IMR-90 (cell line): ENCODE measurements around the gene DENND1B. TPM values are rescaled to one million over a fixed set of nuclear protein-coding genes. Genes with fewer than 3 reads are reported as not detected.

Experiments
- ATAC-seq: fragments of 200-7000 bp; cut with Tn5 transposase; 2 replicates; pipeline ENCODE4 v1.9.1; 2020; ENCODE audit warnings: low read depth, mild to moderate bottlenecking, moderate library complexity
- BruUV-seq: library from RNA; stranded (reverse); fragments of 400-500 nt; replicated peaks from 2 replicates; lab custom pipeline; 2021; lab: Mats Ljungman, UMichigan
- CTCF ChIA-PET: fragments of 300-600 bp; formaldehyde crosslinking; extraction: SDS; loops from one replicate; lab custom pipeline; 2021; ENCODE audit warnings: antibody characterized with exemption; lab: Yijun Ruan, JAX
- POLR2A ChIA-PET: fragments of 300-600 bp; sonication (Branson Sonifier 250); formaldehyde crosslinking; loops from one replicate; lab custom pipeline; 2022; ENCODE audit warnings: antibody characterized with exemption; ENCODE audit not compliant: unreplicated experiment; lab: Charles Lee
- DNase-seq: peaks from one replicate; pipeline ENCODE4 v3.0.0; 2013
- H2AFZ ChIP-seq: replicated peaks from 2 replicates; pipeline ENCODE3; 2013; ENCODE audit warnings: low read length, mild to moderate bottlenecking; ENCODE audit not compliant: poor library complexity
- H2AK5ac ChIP-seq: 2 replicates; pipeline ENCODE4 v1.6.1; 2013; ENCODE audit warnings: low read depth, low read length, inconsistent platforms
- H2AK9ac ChIP-seq: replicated peaks from 2 replicates; pipeline ENCODE3; 2013; ENCODE audit warnings: mild to moderate bottlenecking, low read depth, low read length, moderate library complexity; ENCODE audit not compliant: poor library complexity
- H2BK120ac ChIP-seq: 2 replicates; pipeline ENCODE4 v1.6.1; 2013; ENCODE audit warnings: low read depth, low read length, inconsistent platforms
- H2BK15ac ChIP-seq: 3 replicates; pipeline ENCODE4 v1.6.1; 2013; ENCODE audit warnings: low read depth, low read length, inconsistent platforms
- H2BK20ac ChIP-seq: 2 replicates; pipeline ENCODE4 v1.6.1; 2013; ENCODE audit warnings: low read depth, mild to moderate bottlenecking, inconsistent platforms, low read length, moderate library complexity
- H2BK5ac ChIP-seq: 2 replicates; pipeline ENCODE4 v1.6.1; 2013; ENCODE audit warnings: mild to moderate bottlenecking, low read depth, low read length, inconsistent platforms; ENCODE audit not compliant: poor library complexity, severe bottlenecking
- H3K14ac ChIP-seq: replicated peaks from 2 replicates; pipeline ENCODE4 v1.6.1; 2013; ENCODE audit warnings: low read depth, low read length, inconsistent platforms
- H3K18ac ChIP-seq: 2 replicates; pipeline ENCODE4 v1.6.1; 2013; ENCODE audit warnings: low read depth, low read length, control low read depth
- H3K23ac ChIP-seq: 2 replicates; pipeline ENCODE4 v1.6.1; 2013; ENCODE audit warnings: low read depth, low read length, inconsistent platforms
- H3K27ac ChIP-seq: 2 replicates; pipeline ENCODE4 v1.5.1; 2013; ENCODE audit warnings: mild to moderate bottlenecking, control low read depth, low read length; ENCODE audit not compliant: insufficient read depth
- H3K27me3 ChIP-seq: 2 replicates; pipeline ENCODE4 v1.6.1; 2013; ENCODE audit warnings: low read length; ENCODE audit not compliant: control insufficient read depth, insufficient read depth
- H3K36me3 ChIP-seq: 2 replicates; pipeline ENCODE4 v1.6.1; 2013; ENCODE audit warnings: low read length, mixed read lengths; ENCODE audit not compliant: control insufficient read depth, insufficient read depth
- H3K4ac ChIP-seq: 2 replicates; pipeline ENCODE4 v1.6.1; 2013; ENCODE audit warnings: low read depth, low read length, inconsistent platforms
- H3K4me1 ChIP-seq: 2 replicates; pipeline ENCODE4 v1.6.1; 2013; ENCODE audit warnings: low read length, mixed read lengths; ENCODE audit not compliant: control insufficient read depth, insufficient read depth
- H3K4me2 ChIP-seq: 2 replicates; pipeline ENCODE4 v1.6.1; 2013; ENCODE audit warnings: low read depth, mild to moderate bottlenecking, control low read depth, low read length, moderate library complexity
- H3K4me3 ChIP-seq: 2 replicates; pipeline ENCODE4 v1.5.1; 2013; ENCODE audit warnings: low read depth, mild to moderate bottlenecking, control low read depth, low read length, moderate library complexity; ENCODE audit not compliant: insufficient read depth
- H3K56ac ChIP-seq: 2 replicates; pipeline ENCODE4 v1.6.1; 2013; ENCODE audit warnings: low read length, inconsistent platforms; ENCODE audit not compliant: insufficient read depth; ENCODE audit errors: extremely low read depth
- H3K79me1 ChIP-seq, 2 experiments: 2 replicates each; pipeline ENCODE4 v1.6.1; 2013; ENCODE audit warnings: low read length in 2 of 2, inconsistent platforms in 1 of 2, low read depth in 1 of 2
- H3K9ac ChIP-seq: 2 replicates; pipeline ENCODE4 v1.6.1; 2013; ENCODE audit warnings: low read depth, low read length, control low read depth
- H3K9me1 ChIP-seq: 2 replicates; pipeline ENCODE4 v1.6.1; 2013; ENCODE audit warnings: low read length, inconsistent platforms; ENCODE audit not compliant: insufficient read depth
- H3K9me3 ChIP-seq: 2 replicates; pipeline ENCODE4 v1.6.1; 2013; ENCODE audit warnings: low read length; ENCODE audit not compliant: control insufficient read depth, insufficient read depth
- H4K20me1 ChIP-seq: 2 replicates; pipeline ENCODE4 v1.6.1; 2013; ENCODE audit warnings: low read length, inconsistent platforms; ENCODE audit not compliant: insufficient read depth
- H4K5ac ChIP-seq: 2 replicates; pipeline ENCODE4 v1.6.1; 2013; ENCODE audit warnings: mild to moderate bottlenecking, low read depth, low read length, control low read depth
- H4K8ac ChIP-seq, 2 experiments: 2 replicates each; pipeline ENCODE4 v1.6.1; 2013; ENCODE audit warnings: low read depth in 2 of 2, low read length in 2 of 2, control low read depth in 1 of 2, inconsistent platforms in 1 of 2
- H4K91ac ChIP-seq: 2 replicates; pipeline ENCODE4 v1.6.1; 2013; ENCODE audit warnings: low read depth, low read length, inconsistent platforms; ENCODE audit not compliant: insufficient read depth
- CHD1 ChIP-seq: IDR thresholded peaks from 2 replicates; pipeline ENCODE4 v1.6.1; 2012; ENCODE audit warnings: low read depth, low read length, improper control_type of control experiment
- MAFK ChIP-seq: IDR thresholded peaks from 2 replicates; pipeline ENCODE4 v1.6.1; 2012; ENCODE audit warnings: low read depth, low read length, improper control_type of control experiment
- POLR2A ChIP-seq: IDR thresholded peaks from 2 replicates; pipeline ENCODE4 v1.6.1; 2012; ENCODE audit warnings: mild to moderate bottlenecking, low read depth, low read length
- RAD21 ChIP-seq: IDR thresholded peaks from 2 replicates; pipeline ENCODE4 v1.6.1; 2012; ENCODE audit warnings: low read length, improper control_type of control experiment
- WGBS, 2 experiments: methylation state at CpG; one replicate each; pipeline versions ENCODE4 v1.1.5 to v1.1.7; 2013; ENCODE audit warnings: missing lambda C conversion rate in 2 of 2; ENCODE audit not compliant: insufficient read length in 1 of 2; ENCODE audit errors: extremely low coverage in 2 of 2; 5-methylcytosine and 5-hydroxymethylcytosine counted together
- dilution Hi-C: fragments of 300-500 bp; cut with HindIII; formaldehyde crosslinking; loops from one replicate; pipeline ENCODE4 v1.14.3; 2018; ENCODE audit warnings: low sequenced_read_pairs; ENCODE audit not compliant: unreplicated experiment
- in situ Hi-C: fragments of 300-500 bp; cut with MboI; formaldehyde crosslinking; loops from 3 replicates; pipeline ENCODE4 v1.14.3; 2019; ENCODE audit warnings: low sequenced_read_pairs, inconsistent platforms, mixed read lengths
- intact Hi-C: fragments of 100-400 bp; cut with micrococcal nuclease; formaldehyde crosslinking; loops from 2 replicates; pipeline ENCODE4 v1.10.0; 2022
- polyA plus RNA-seq, 3 experiments: library from polyadenylated mRNA; depleted of rRNA; stranded (reverse); fragments of >200 nt; gene quantifications; 2 replicates each; pipeline ENCODE4 v1.2.3, GENCODE V29; 2012; ENCODE audit warnings: low replicate concordance in 1 of 3
- total RNA-seq: library from RNA; depleted of rRNA; stranded (reverse); fragments of >200 nt; gene quantifications from 2 replicates; pipeline ENCODE4 v1.2.3, GENCODE V29; 2012
- TF ChIP-seq, protein P1 (sequence below): conservative IDR thresholded peaks from 2 replicates; pipeline ENCODE4 v1.5.1; 2012; ENCODE audit warnings: mild to moderate bottlenecking, low read depth, low read length, improper control_type of control experiment
- TF ChIP-seq, protein P2 (sequence below): fragments of 150-350 bp; IDR thresholded peaks from 2 replicates; pipeline ENCODE4 v1.6.1; 2016; ENCODE audit warnings: low read depth, mild to moderate bottlenecking, low read length, moderate library complexity, borderline replicate concordance

DENND1B gene
- total and polyA plus RNA-seq, 2 of the 4 experiments (the other 2 are of a cell fraction) = 4.0 to 24.2 TPM

GRCh38 chr1:197807739-197808453 is 32.6 kb upstream of the DENND1B start:
- no TSS peak for BruUV-seq
- H3K14ac ChIP-seq = no peak overlapping the region
- no peaks in the 10 kb centered on the region for H3K9me1 ChIP-seq
- H4K5ac ChIP-seq = no peak overlapping the region
- H2BK15ac ChIP-seq = no peak overlapping the region
- no peak overlapping the region for H2BK120ac ChIP-seq
- H3K56ac ChIP-seq = no peak overlapping the region
- H3K27me3 ChIP-seq = no peaks in the 10 kb centered on the region
- H3K4me2 ChIP-seq = no peak overlapping the region
- peaks cover 4% of the 10 kb centered on the region for H3K4me1 ChIP-seq
- H3K4me3 ChIP-seq = no peak overlapping the region
- H3K9ac ChIP-seq = no peak overlapping the region
- in situ Hi-C loops (no loop called here), intact Hi-C loops (no loop called here), dilution Hi-C loops (no loop called here)
- H3K79me1 ChIP-seq = no peaks in the 10 kb centered on the region
- no peak for DNase-seq
- CTCF ChIA-PET = interaction anchor here (1.1 to 1.2 kb wide), 2 partner anchors 8 to 60 kb away, joined by 3 read pairs; no protein-coding TSS in a partner anchor
- no peaks in the 10 kb centered on the region for H3K36me3 ChIP-seq
- no peak overlapping the region for H3K18ac ChIP-seq
- POLR2A ChIA-PET = no interaction called here
- no peak overlapping the region for H2AK5ac ChIP-seq
- no peak overlapping the region for H2AFZ ChIP-seq
- no peaks in the 10 kb centered on the region for H4K20me1 ChIP-seq
- no peak overlapping the region for H2AK9ac ChIP-seq
- ATAC-seq = no peak; the same call in 1 of the 2 replicates
- no peaks in the 10 kb centered on the region for H3K9me3 ChIP-seq
- H2BK5ac ChIP-seq = no peak overlapping the region
- no peak overlapping the region for H3K4ac ChIP-seq
- H3K27ac ChIP-seq = no peak overlapping the region
- TF ChIP-seq RAD21 = no peak
- TF ChIP-seq, protein P1, sequence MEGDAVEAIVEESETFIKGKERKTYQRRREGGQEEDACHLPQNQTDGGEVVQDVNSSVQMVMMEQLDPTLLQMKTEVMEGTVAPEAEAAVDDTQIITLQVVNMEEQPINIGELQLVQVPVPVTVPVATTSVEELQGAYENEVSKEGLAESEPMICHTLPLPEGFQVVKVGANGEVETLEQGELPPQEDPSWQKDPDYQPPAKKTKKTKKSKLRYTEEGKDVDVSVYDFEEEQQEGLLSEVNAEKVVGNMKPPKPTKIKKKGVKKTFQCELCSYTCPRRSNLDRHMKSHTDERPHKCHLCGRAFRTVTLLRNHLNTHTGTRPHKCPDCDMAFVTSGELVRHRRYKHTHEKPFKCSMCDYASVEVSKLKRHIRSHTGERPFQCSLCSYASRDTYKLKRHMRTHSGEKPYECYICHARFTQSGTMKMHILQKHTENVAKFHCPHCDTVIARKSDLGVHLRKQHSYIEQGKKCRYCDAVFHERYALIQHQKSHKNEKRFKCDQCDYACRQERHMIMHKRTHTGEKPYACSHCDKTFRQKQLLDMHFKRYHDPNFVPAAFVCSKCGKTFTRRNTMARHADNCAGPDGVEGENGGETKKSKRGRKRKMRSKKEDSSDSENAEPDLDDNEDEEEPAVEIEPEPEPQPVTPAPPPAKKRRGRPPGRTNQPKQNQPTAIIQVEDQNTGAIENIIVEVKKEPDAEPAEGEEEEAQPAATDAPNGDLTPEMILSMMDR = no peak
- no peak for TF ChIP-seq CHD1
- TF ChIP-seq MAFK = no peak
- TF ChIP-seq, protein P2, sequence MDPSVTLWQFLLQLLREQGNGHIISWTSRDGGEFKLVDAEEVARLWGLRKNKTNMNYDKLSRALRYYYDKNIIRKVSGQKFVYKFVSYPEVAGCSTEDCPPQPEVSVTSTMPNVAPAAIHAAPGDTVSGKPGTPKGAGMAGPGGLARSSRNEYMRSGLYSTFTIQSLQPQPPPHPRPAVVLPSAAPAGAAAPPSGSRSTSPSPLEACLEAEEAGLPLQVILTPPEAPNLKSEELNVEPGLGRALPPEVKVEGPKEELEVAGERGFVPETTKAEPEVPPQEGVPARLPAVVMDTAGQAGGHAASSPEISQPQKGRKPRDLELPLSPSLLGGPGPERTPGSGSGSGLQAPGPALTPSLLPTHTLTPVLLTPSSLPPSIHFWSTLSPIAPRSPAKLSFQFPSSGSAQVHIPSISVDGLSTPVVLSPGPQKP = no peak
- TF ChIP-seq POLR2A = no peak
- no peak overlapping the region for H4K91ac ChIP-seq
- no peak overlapping the region for H3K23ac ChIP-seq
- WGBS, 2 experiments = no CpG with 5 or more reads among the region's 5 CpGs
- H4K8ac ChIP-seq = no peak overlapping the region
- H2BK20ac ChIP-seq = no peak overlapping the region
